ENCODE data around the gene CYLD.

DNA sequence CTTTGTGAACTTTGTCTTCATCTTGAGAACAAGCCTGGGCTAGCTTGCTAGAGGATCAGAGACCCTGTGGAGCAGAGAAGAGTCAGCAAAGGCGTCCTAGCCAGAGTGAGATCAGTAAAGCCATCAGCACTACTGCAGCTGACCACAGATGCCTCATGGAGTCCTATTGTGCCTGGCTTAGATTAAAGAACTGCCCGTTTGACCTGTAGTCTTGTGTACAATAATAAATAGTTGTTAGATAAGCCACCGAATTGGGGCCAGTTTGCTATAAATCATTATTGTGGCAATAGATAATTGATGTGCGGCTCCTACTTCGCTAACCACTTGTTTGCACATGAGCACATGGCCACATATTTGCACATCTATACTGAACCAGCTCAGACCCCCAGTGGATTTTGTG lies 103.0 kb downstream of the CYLD start:
- TF ChIP-seq EZH2 (IDR thresholded peaks at IDR 0.05; ENCODE audit: borderline replicate concordance, insufficient read depth, low read length, poor library complexity, severe bottlenecking) (no peak), TAF1 (IDR thresholded peaks at IDR 0.05; ENCODE audit: low read depth) (no peak)

Data from neural cell (in vitro differentiated cells).